AG04450 (cell line): ENCODE data around the gene SPTLC3. TPM values are rescaled to one million over a fixed set of nuclear protein-coding genes. Genes with fewer than 3 reads are reported as not detected.

ENCODE experiments used
- CTCF ChIA-PET: fragments of 300-600, 350-600 bp; formaldehyde crosslinking; extraction: SDS; loops from one replicate; lab custom pipeline; 2022; ENCODE audit warnings: antibody characterized with exemption, inconsistent platforms; lab: Charles Lee
- POLR2A ChIA-PET: fragments of 350-600 bp; formaldehyde crosslinking; extraction: SDS; loops from one replicate; lab custom pipeline; 2021; ENCODE audit warnings: antibody characterized with exemption, inconsistent platforms; lab: Yijun Ruan, JAX
- DNase-seq: peaks from one replicate; pipeline ENCODE4 v3.0.0-alpha.2; 2011; ENCODE audit warnings: low read depth, low spot score
- H3K27ac ChIP-seq: one replicate; pipeline ENCODE4 v1.5.1; 2012; ENCODE audit warnings: low read depth, low read length, control low read depth
- H3K27me3 ChIP-seq: one replicate; pipeline ENCODE4 v1.6.0; 2012; ENCODE audit warnings: low read length; ENCODE audit not compliant: control insufficient read depth, insufficient read depth
- H3K4me3 ChIP-seq: 2 replicates; pipeline ENCODE4 v1.5.1; 2011; ENCODE audit warnings: mild to moderate bottlenecking, low read depth, low read length, control low read depth
- H3K9me3 ChIP-seq: 2 replicates; pipeline ENCODE4 v1.5.1; 2012; ENCODE audit warnings: low read length; ENCODE audit not compliant: control insufficient read depth, insufficient read depth
- polyA plus RNA-seq: library from polyadenylated mRNA; depleted of rRNA; stranded (reverse); fragments of >200 nt; gene quantifications from 2 replicates; pipeline ENCODE4 v1.2.3, GENCODE V29; 2011; rRNA removed
- TF ChIP-seq, protein P1 (sequence below): IDR thresholded peaks from 2 replicates; pipeline ENCODE4 v1.5.1; 2011; ENCODE audit warnings: low read depth, low read length, control low read depth, inconsistent platforms

The SPTLC3 gene
- polyA plus RNA-seq, 1 experiment: 2.8 TPM

DNA sequence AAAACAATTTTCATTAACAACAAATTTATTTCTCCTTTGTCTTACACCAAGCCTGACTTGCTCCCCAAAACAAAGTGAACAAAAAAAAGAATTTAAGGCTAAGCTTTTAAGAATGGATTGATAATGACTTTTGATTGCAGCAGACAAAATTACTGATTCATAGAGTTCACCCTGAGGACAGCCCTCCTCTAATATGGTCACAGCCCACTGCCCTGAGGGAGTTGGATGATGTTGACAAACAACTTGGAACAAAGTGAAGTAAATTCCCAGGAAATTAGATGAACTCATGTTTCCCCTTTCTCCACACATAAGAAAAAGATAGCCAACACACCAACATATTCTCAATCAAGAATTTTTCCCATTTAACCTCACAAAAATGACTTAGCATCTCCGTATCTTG, 204.6 kb downstream of the SPTLC3 start:
- no peak for DNase-seq
- Histone ChIP-seq H3K27me3 (peaks cover 13% of the 10 kb centered on the region), H3K4me3 (no peak overlapping the region), H3K9me3 (no peaks in the 10 kb centered on the region), H3K27ac (no peak overlapping the region)
- POLR2A ChIA-PET: no interaction called here
- TF ChIP-seq, protein P1, sequence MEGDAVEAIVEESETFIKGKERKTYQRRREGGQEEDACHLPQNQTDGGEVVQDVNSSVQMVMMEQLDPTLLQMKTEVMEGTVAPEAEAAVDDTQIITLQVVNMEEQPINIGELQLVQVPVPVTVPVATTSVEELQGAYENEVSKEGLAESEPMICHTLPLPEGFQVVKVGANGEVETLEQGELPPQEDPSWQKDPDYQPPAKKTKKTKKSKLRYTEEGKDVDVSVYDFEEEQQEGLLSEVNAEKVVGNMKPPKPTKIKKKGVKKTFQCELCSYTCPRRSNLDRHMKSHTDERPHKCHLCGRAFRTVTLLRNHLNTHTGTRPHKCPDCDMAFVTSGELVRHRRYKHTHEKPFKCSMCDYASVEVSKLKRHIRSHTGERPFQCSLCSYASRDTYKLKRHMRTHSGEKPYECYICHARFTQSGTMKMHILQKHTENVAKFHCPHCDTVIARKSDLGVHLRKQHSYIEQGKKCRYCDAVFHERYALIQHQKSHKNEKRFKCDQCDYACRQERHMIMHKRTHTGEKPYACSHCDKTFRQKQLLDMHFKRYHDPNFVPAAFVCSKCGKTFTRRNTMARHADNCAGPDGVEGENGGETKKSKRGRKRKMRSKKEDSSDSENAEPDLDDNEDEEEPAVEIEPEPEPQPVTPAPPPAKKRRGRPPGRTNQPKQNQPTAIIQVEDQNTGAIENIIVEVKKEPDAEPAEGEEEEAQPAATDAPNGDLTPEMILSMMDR: no peak
- CTCF ChIA-PET: no interaction called here

GRCh38 chr20:13216533-13216932, 207.8 kb downstream of the SPTLC3 start:
- Histone ChIP-seq H3K4me3 (no peak overlapping the region), H3K27ac (no peak overlapping the region), H3K9me3 (peaks cover 9% of the 10 kb centered on the region; the same call in 1 of the 2 replicates), H3K27me3 (peaks cover 38% of the 10 kb centered on the region)
- DNase-seq: no peak
- TF ChIP-seq, protein P1: no peak
- CTCF ChIA-PET: no interaction called here
- POLR2A ChIA-PET: no interaction called here

Other genes starting within 250 kb of the SPTLC3 start
- not detected in 2 replicates for gene ISM1, start 212.3 kb downstream of the SPTLC3 start, polyA plus RNA-seq